DOHH2 (cell line): ENCODE data around the gene ZNF862.

Source experiments
- H3F3A ChIP-seq: fragments of 200-600 bp; sonication (generic), shearing (Covaris generic); 2 replicates; pipeline ENCODE4 v1.6.0; 2016; ENCODE audit warnings: antibody characterized with exemption, mild to moderate bottlenecking; ENCODE audit not compliant: control insufficient read depth, insufficient read depth
- H3K27ac ChIP-seq: fragments of 200-600 bp; sonication (generic); 2 replicates; pipeline ENCODE4 v1.5.1; 2014; ENCODE audit warnings: low read depth, mild to moderate bottlenecking, low read length, moderate library complexity
- H3K27me3 ChIP-seq: fragments of 200-600 bp; sonication (generic); 2 replicates; pipeline ENCODE4 v1.6.1; 2014; ENCODE audit warnings: mild to moderate bottlenecking, low read length, mixed read lengths; ENCODE audit not compliant: control insufficient read depth
- H3K36me3 ChIP-seq: fragments of 200-600 bp; sonication (generic); 2 replicates; pipeline ENCODE4 v1.6.1; 2014; ENCODE audit warnings: mild to moderate bottlenecking, low read length, moderate library complexity, mixed read lengths; ENCODE audit not compliant: control insufficient read depth
- H3K4me1 ChIP-seq: fragments of 200-600 bp; sonication (generic); 2 replicates; pipeline ENCODE4 v1.6.1; 2014; ENCODE audit warnings: mild to moderate bottlenecking, low read length, mixed read lengths; ENCODE audit not compliant: control insufficient read depth
- H3K4me2 ChIP-seq: fragments of 200-600 bp; sonication (generic); 2 replicates; pipeline ENCODE4 v1.6.0; 2014; ENCODE audit warnings: mild to moderate bottlenecking, low read length, moderate library complexity
- H3K4me3 ChIP-seq: fragments of 200-600 bp; sonication (generic); 2 replicates; pipeline ENCODE4 v1.5.1; 2014; ENCODE audit warnings: mild to moderate bottlenecking, low read length, mixed read lengths
- H3K79me2 ChIP-seq: fragments of 200-600 bp; sonication (generic); 2 replicates; pipeline ENCODE4 v1.6.1; 2014; ENCODE audit warnings: mild to moderate bottlenecking, low read length, mixed read lengths; ENCODE audit not compliant: control insufficient read depth
- H3K9me2 ChIP-seq: fragments of 200-600 bp; sonication (generic); replicated peaks from 2 replicates; pipeline ENCODE4 v1.6.1; 2014; ENCODE audit warnings: mild to moderate bottlenecking, low read length, mixed read lengths; ENCODE audit not compliant: control insufficient read depth
- H3K9me3 ChIP-seq: fragments of 200-600 bp; sonication (generic); 2 replicates; pipeline ENCODE4 v1.6.1; 2014; ENCODE audit warnings: antibody characterized with exemption, low read length, mixed read lengths; ENCODE audit not compliant: control insufficient read depth, insufficient read depth
- H4K20me1 ChIP-seq: fragments of 200-600 bp; sonication (generic); 2 replicates; pipeline ENCODE4 v1.6.0; 2014; ENCODE audit warnings: low read depth, mild to moderate bottlenecking, antibody characterized with exemption, low read length, moderate library complexity; ENCODE audit not compliant: control insufficient read depth, insufficient read depth
- CTCF ChIP-seq: fragments of 200-600 bp; sonication (generic); IDR thresholded peaks from one replicate; pipeline ENCODE4 v1.5.1; 2014; ENCODE audit warnings: antibody characterized with exemption, mild to moderate bottlenecking, low read depth, low read length; ENCODE audit not compliant: poor library complexity, severe bottlenecking
- EZH2phosphoT487 ChIP-seq: fragments of 200-600 bp; sonication (generic); IDR thresholded peaks from 2 replicates; pipeline ENCODE4 v1.6.1; 2017; ENCODE audit warnings: borderline replicate concordance, mild to moderate bottlenecking, antibody characterized with exemption, low read length, moderate library complexity, mixed read lengths

Gene ZNF862

DNA sequence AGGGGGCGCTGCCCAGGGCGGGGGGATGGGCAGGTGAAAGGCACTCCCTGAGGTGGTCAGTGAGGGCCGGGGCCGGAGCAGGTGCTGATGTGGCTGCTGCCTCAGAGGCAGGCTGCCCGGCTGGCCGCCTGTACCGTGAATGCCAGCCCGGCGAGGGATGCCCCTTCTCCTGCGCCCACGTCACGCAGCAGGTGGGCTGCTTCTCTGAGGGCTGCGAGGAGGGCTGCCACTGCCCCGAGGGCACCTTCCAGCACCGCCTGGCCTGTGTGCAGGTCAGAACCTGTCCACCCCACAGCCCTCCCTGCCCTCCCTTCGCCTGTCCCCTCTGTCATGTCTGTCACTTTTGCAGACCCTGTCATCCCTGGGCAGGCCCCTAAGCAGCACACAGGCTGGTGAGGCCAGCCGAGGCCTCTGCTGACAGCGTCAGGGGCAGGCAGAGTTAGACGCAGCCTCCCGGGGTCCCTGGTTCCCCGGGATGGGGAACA, 21.9 kb upstream of the ZNF862 start:
- no peak overlapping the region for H3K4me2 ChIP-seq
- H3K79me2 ChIP-seq: no peaks in the 10 kb centered on the region
- no peaks in the 10 kb centered on the region for H3K9me2 ChIP-seq
- 0 out of 2 replicates have a peak, but pooled peaks cover 3% of the 10 kb centered on the region for H4K20me1 ChIP-seq
- H3K36me3 ChIP-seq: no peaks in the 10 kb centered on the region
- no peaks in the 10 kb centered on the region for H3K4me1 ChIP-seq
- TF ChIP-seq EZH2phosphoT487 (no peak), CTCF (no peak)
- H3F3A ChIP-seq: no peaks in the 10 kb centered on the region
- H3K9me3 ChIP-seq: no peaks in the 10 kb centered on the region
- no peak overlapping the region for H3K27ac ChIP-seq
- H3K27me3 ChIP-seq: no peaks in the 10 kb centered on the region
- no peak overlapping the region for H3K4me3 ChIP-seq

DNA sequence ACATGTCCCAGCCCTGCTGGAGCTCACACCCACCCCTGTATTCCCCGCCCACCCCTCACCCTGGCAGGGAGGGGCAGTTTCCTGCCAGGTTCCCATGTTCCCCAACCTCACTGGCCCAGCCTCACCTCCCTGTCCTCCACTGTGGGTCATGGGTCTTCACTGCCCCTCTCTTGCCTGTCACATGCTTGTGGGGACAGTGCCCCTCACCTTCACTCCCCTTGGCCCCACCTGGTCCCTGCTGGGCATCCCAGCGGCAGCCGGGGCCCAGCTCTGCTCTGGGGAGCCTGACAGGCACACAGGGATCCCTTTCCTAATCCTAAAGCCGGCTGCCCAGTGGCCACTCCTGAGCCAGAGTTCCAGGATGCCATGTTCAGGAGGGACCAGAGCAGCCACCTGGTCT, 21.4 kb upstream of the ZNF862 start:
- no peak overlapping the region for H3K4me3 ChIP-seq
- no peak overlapping the region for H3K4me2 ChIP-seq
- no peaks in the 10 kb centered on the region for H3K79me2 ChIP-seq
- 0 out of 2 replicates have a peak, but pooled peaks cover 3% of the 10 kb centered on the region for H4K20me1 ChIP-seq
- no peaks in the 10 kb centered on the region for H3K4me1 ChIP-seq
- H3F3A ChIP-seq: no peaks in the 10 kb centered on the region
- no peaks in the 10 kb centered on the region for H3K9me2 ChIP-seq
- H3K27ac ChIP-seq: no peak overlapping the region
- TF ChIP-seq EZH2phosphoT487 (no peak), CTCF (no peak)
- no peaks in the 10 kb centered on the region for H3K36me3 ChIP-seq
- no peaks in the 10 kb centered on the region for H3K9me3 ChIP-seq
- H3K27me3 ChIP-seq: no peaks in the 10 kb centered on the region

DNA sequence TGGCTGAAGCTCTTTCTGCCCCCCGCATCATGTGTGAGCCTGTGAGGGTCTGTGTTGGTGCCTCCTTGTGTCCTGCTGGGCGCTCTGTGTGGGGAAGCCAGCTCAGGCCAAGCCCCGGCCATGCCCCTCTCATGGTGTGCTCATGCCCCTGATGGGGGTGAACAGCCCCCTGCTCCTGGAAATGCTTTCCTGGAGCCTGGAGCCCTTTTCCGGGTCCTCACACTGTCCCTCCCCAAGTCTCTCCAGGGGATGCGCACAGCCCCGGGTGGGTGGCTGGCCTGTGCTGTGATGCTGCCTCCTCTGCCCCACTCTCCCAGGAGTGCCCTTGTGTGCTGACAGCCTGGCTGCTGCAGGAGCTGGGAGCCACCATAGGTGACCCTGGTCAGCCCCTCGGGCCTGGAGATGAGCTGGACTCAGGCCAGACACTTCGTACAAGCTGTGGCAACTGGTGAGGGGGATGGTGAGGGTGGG, 20.8 kb upstream of the ZNF862 start:
- Histone ChIP-seq H3K4me1 (no peaks in the 10 kb centered on the region), H3K9me2 (no peaks in the 10 kb centered on the region), H3K9me3 (no peaks in the 10 kb centered on the region), H3K27me3 (peaks cover 2% of the 10 kb centered on the region; the same call in 1 of the 2 replicates), H3F3A (no peaks in the 10 kb centered on the region), H4K20me1 (0 out of 2 replicates have a peak, but pooled peaks cover 2% of the 10 kb centered on the region), H3K4me2 (no peak overlapping the region), H3K27ac (no peak overlapping the region), H3K36me3 (no peaks in the 10 kb centered on the region), H3K79me2 (no peaks in the 10 kb centered on the region), H3K4me3 (no peak overlapping the region)
- TF ChIP-seq CTCF (no peak), EZH2phosphoT487 (no peak)
